Stimulated activated naive CD8-positive, alpha-beta T cell treated with anti-CD3 and anti-CD28 coated beads, Interleukin-15, amount 100 ng/mL, for 72 hours (primary cell): ENCODE results near the gene SLFNL1.
A peak's percentile ranks its signal among the peaks of the same experiment; 100 is the strongest.

Source experiments
- ATAC-seq: fragments of 150-1000 bp; cut with Tn5 transposase; 2 replicates; pipeline ENCODE4 v1.10.0; 2021; ENCODE audit warnings: mild to moderate bottlenecking, moderate library complexity
- DNase-seq, 2 donors: peaks; one replicate each; pipeline ENCODE4 v3.0.0; 2021 to 2022
- H3K27ac Mint-ChIP-seq, 2 donors: one replicate each; pipeline ENCODE4 v1.8.0; 2022; ENCODE audit warnings: mild to moderate bottlenecking in 2 of 2, mixed read lengths in 2 of 2, moderate library complexity in 2 of 2
- H3K27me3 Mint-ChIP-seq: one replicate; pipeline ENCODE4 v1.8.0; 2022; ENCODE audit warnings: mixed read lengths
- H3K4me1 Mint-ChIP-seq: one replicate; pipeline ENCODE4 v1.8.0; 2022; ENCODE audit warnings: mild to moderate bottlenecking, mixed read lengths
- H3K4me3 Mint-ChIP-seq, 2 donors: one replicate each; pipeline ENCODE4 v1.8.0; 2022; ENCODE audit warnings: mild to moderate bottlenecking in 2 of 2, mixed read lengths in 2 of 2, moderate library complexity in 1 of 2
- H3K9me3 Mint-ChIP-seq, 2 donors: one replicate each; pipeline ENCODE4 v1.8.0; 2022; ENCODE audit warnings: mixed read lengths in 2 of 2

The SLFNL1 gene

DNA sequence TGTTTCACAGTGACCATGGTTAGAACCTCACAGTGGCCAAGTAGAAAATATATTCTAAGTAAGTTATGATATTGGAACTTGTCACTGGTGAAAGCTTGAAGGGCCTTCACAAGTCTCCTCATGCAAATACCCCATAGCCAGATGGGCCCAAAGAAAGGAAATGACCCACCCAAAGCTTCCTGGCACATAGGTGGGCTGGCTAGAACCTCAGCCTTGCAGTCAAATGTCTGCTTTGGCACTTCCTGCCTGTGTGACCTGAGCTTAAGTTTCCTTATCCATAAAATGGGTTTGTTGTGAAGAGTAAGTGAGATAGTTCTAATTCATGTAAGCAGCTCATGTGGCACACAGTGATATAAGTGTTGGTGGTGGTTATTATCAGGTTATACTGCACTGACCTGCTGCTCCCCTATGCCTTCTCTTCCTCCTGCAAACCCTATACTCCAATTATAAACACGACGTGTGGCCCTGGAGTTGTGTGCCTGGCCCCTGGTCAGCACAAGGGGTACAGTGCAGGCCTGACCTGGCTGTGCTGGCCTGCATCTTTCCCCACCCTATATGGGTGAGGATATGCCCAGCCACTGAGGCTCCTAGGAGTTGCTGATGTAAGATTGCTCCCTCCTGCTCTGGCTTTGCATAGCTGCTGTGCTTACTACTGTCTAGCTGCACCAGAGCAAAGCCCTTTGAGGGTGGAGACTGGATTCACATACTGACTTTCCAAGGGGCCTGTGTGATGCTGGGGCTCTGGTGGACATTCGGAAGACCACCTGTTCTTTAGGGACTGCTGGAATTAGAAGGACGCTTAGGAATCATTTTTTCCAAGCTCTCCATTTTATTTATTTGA, 4.7 kb upstream of the SLFNL1 start:
- Mint-ChIP-seq H3K4me3 (no peak overlapping the region), H3K27ac (peak overlapping the region in 1 of 2 donors; percentile 69)

DNA sequence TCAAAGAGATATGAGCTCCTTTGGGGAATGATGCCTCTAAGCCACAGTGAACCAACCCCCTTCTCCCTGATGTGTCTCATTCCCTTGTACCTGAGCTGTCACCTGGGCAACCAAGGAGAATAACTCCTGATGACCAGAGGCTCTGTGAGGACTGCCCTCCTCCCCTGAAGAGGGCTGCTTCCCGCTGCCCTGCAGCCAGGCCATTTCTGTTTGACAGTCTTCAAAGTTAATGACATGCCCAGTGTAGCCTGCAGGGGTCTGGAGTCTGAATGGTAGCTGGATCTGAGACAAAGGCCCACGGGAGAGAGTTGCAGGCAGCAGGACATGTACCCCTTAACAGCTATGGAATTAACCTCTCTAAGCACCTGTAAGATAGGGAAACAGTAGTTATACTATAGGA, 3.4 kb upstream of the SLFNL1 start:
- no peak for DNase-seq
- H3K9me3 Mint-ChIP-seq, result no peaks in the 10 kb centered on the region
- no peak overlapping the region for H3K4me3 Mint-ChIP-seq
- no peaks in the 10 kb centered on the region for H3K27me3 Mint-ChIP-seq
- no peak overlapping the region for H3K27ac Mint-ChIP-seq
- peaks cover 29% of the 10 kb centered on the region for H3K4me1 Mint-ChIP-seq
- no peak for ATAC-seq

More for the DNA sequence above, 4.7 kb upstream of the SLFNL1 start:
- no peaks in the 10 kb centered on the region for H3K9me3 Mint-ChIP-seq
- H3K4me1 Mint-ChIP-seq, result peaks cover 19% of the 10 kb centered on the region
- DNase-seq (no peak), ATAC-seq (no peak)
- no peaks in the 10 kb centered on the region for H3K27me3 Mint-ChIP-seq

DNA sequence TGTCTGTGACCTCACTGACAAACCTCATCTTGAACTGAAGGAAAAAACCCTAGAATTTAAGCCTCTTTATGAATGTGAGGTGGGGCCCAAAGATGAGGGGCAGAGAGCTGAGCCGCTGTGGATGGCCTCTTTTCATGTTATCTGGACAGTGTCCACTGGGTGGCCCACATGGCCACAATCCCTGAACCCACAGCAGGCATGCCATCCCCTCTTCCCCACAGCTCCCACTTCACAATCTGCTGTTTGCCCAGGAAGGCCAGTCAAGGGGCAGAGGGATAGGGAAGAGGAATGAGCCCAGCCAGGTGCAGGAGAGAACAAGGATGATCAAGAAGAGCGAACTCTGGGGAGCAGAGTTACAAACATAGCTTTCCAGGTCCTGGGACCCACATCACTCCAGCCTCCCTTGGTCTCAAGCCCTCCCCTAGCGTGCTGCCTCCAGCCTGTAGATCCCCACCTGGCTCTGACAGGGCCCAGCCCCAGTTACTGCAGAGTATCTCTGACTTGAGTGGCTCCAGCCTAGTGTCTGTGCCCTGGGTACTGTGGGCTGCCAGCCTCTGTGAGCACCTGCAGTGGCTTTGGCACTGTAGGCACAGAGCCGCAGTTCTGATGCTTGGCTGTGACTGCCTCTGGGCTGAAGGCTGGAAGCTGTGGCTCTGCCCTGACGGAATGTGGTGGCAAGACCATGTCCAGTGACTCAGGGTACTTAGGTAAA, 1.9 kb upstream of the SLFNL1 start:
- DNase-seq (no peak), ATAC-seq (peak; percentile 24)
- peaks cover 34% of the 10 kb centered on the region for H3K4me1 Mint-ChIP-seq
- H3K9me3 Mint-ChIP-seq, result no peaks in the 10 kb centered on the region
- H3K4me3 Mint-ChIP-seq, result no peak overlapping the region
- peak overlapping the region in 1 of 2 donors; percentile 88 for H3K27ac Mint-ChIP-seq
- no peaks in the 10 kb centered on the region for H3K27me3 Mint-ChIP-seq

DNA sequence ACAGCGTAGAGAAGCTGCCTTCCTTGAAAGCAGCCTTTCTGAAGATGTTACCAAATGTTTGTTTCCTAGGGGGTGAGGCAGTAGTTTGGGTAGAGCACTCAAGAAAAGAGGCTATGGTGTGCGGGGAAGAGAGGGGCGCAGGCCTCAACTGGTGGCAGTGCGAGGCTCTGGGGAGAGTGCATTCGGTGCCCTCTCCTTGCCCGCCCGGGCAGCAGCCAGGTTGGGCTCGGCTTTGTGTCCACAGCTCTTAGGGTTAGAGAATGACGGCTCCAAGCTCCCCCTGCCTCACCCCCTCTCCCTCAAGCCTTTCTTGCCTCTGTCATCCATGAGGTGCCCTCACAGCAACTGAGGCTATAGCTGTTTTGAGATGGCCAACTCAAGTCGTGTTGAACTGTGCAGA, 899 bp upstream of the SLFNL1 start:
- Mint-ChIP-seq H3K27me3 (no peaks in the 10 kb centered on the region), H3K4me3 (no peak overlapping the region), H3K4me1 (peaks cover 34% of the 10 kb centered on the region), H3K27ac (no peak overlapping the region), H3K9me3 (no peaks in the 10 kb centered on the region)
- ATAC-seq, result no peak
- no peak for DNase-seq

DNA sequence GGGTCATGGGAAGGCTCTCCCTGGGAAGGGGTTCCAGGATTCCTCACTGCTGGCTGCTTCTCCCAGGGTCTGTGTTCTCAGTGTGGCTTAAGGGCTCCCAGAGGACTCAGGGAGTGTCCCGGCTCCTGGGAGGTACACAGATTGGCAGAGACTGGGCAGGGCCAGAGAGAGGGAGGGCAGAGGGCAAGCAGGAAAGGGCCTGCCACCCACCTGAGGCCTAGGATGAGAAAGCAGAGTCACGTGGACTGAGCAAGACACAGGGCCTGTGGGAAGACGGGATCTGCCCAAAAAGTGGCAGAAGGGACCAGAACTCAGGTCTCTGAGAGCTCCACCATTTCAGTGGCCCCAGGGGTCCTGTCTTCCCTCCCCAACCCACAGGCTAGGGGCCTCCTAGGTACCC, 871 bp downstream of the SLFNL1 start:
- Mint-ChIP-seq H3K4me3 (no peak overlapping the region), H3K4me1 (peaks cover 34% of the 10 kb centered on the region), H3K27ac (peak overlapping the region; percentile 59 to 72), H3K27me3 (no peaks in the 10 kb centered on the region), H3K9me3 (no peaks in the 10 kb centered on the region)
- DNase-seq (no peak), ATAC-seq (peak; percentile 10)

DNA sequence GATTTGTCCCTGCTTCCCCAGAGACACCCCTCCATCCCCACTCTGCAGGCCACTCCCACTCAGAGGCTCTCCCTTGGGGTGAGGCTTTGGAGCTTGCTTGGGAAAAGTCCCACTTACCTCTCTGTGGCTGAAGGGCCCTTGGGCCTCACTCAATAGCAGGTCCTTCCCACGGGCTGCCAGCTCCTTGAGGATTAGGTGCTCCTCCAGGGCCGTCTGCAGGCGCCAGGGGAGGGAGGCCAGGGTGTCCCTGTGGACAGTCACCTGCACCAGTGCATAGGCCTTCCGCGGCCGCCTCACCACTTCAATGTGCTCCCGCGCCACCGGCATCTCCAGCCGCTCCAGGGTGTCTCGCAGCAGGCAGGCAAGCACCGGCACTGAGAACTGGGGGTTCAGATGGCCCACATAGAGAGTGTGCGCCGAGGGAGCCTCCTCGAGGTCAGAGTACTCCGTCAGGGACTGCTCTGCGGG, 1.4 kb downstream of the SLFNL1 start:
- DNase-seq (no peak), ATAC-seq (no peak)
- no peaks in the 10 kb centered on the region for H3K27me3 Mint-ChIP-seq
- no peaks in the 10 kb centered on the region for H3K9me3 Mint-ChIP-seq
- H3K4me3 Mint-ChIP-seq, result no peak overlapping the region
- peak overlapping the region in 1 of 2 donors; percentile 19 for H3K27ac Mint-ChIP-seq
- peaks cover 35% of the 10 kb centered on the region for H3K4me1 Mint-ChIP-seq

DNA sequence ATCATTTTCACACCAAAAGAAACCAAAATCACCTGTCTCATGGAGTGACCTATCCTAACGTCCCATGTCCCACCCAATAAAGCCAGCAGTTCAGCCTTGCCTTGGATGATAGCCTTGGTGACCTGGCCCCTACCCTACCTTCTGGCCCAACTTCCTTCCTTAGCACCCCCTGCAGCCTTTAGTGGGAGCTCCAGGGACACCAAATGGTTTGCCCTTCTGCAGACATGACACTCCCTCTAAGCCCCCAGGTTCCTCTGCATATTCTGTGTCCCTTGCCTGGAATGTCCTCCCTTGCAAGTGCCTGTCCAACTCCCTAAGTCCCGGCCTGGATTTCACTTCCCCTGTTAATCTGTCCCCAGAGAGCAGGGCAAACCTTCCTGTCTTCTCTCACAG, 2.2 kb downstream of the SLFNL1 start:
- DNase-seq (no peak), ATAC-seq (no peak)
- H3K9me3 Mint-ChIP-seq, result no peaks in the 10 kb centered on the region
- peak overlapping the region in 1 of 2 donors; percentile 2 for H3K27ac Mint-ChIP-seq
- no peaks in the 10 kb centered on the region for H3K27me3 Mint-ChIP-seq
- no peak overlapping the region for H3K4me3 Mint-ChIP-seq
- H3K4me1 Mint-ChIP-seq, result peaks cover 42% of the 10 kb centered on the region

DNA sequence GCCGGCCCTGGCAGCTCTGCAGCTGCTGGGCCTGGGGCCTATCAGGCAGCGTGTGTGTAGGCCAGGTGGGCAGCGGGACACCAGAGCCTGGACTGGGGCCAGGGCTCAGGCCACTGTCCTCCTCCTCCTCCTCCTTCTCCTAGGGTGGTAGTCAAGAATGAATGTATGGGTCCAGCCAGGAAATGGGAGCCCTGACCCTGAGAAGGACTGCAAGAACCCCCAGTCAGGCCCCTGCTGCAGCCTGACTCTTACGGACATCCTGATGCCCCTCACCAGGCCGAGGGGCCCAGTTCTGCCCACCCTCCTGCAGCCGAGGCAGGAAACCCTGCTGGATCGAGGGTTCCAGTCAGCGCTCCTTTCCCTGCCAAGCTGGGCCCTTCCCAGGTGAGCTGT, 3.5 kb downstream of the SLFNL1 start:
- Mint-ChIP-seq H3K27me3 (no peaks in the 10 kb centered on the region), H3K9me3 (no peaks in the 10 kb centered on the region), H3K27ac (peak overlapping the region in 1 of 2 donors; percentile 78), H3K4me3 (no peak overlapping the region), H3K4me1 (peaks cover 42% of the 10 kb centered on the region)
- ATAC-seq (no peak), DNase-seq (no peak)

DNA sequence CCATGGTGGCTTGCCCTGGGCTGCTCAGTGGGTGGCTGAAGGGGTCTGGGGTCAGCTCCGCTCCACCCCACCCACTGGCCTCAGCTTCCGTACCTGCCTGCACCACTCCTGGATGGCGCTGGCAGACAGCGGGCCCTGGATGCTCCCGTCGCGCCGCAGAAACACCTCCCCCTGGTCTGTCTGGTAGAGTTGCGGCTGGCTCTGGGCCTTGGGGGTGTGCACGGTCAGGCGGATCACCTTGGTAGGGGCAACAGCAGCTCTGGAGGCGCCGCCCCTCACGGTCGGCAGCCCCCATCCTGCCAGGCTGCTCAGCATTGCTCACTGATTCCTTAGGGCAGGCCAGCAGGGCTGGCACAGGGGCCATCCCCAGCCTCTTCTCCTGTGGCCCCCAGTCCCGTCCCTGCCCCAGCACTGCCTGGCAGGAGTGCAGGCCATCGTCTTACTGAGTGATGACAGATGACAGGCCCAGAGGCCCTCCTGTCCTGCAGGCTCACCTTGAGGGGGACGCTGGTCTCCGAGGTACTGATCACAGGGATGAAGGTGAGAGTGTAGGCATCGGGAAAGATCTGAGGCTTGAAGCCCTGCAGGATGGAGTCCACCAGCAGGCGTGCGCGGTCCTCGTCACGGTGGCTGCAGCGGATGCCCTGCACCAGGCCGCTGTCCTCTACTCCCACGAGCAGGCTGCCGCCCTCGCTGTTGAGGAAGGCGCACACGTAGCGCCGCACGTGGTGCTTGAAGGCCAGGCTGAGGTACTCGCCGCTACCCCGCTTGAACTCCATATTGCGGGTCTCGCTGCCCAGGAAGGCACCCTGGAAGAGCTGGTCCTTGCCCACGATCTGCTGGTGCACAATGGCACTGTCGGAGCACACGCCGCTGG, 4.1 kb downstream of the SLFNL1 start:
- Mint-ChIP-seq H3K9me3 (no peaks in the 10 kb centered on the region), H3K27me3 (no peaks in the 10 kb centered on the region), H3K4me1 (peaks cover 47% of the 10 kb centered on the region), H3K27ac (peak overlapping the region in 1 of 2 donors; percentile 78), H3K4me3 (no peak overlapping the region)
- ATAC-seq (no peak), DNase-seq (no peak)

DNA sequence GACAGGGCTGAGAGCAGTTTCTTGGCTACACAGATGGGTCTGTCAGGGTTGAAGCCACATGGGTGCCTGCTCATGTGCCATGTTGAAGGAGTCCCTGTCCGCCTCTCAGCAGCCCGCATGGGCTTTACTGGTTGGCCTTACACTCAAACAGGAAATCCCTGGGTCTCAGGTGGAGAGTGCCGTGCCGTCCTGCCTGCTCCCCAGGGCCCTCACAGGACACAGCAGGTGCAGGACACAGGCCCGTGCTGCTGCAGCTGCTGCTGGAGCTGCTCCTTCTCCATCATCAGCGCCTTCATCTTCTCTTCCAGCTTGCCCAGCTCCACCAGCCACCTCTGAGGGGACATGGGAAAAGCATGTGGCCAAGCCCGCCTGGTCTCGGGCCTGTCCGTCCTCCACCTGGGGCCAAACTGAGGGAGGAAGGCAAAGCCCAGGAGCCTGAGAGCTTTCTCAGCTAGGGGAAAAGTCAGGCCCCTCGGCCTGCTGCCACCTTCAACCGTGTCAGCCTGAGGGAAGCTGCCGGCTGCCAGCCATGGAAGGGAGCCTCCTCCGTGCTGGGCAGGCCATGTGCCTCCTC, 5.5 kb downstream of the SLFNL1 start:
- H3K4me1 Mint-ChIP-seq, result peaks cover 37% of the 10 kb centered on the region
- no peaks in the 10 kb centered on the region for H3K9me3 Mint-ChIP-seq
- H3K27me3 Mint-ChIP-seq, result no peaks in the 10 kb centered on the region
- H3K4me3 Mint-ChIP-seq, result no peak overlapping the region
- peak overlapping the region in 1 of 2 donors; percentile 79 for H3K27ac Mint-ChIP-seq
- ATAC-seq (no peak), DNase-seq (no peak)

DNA sequence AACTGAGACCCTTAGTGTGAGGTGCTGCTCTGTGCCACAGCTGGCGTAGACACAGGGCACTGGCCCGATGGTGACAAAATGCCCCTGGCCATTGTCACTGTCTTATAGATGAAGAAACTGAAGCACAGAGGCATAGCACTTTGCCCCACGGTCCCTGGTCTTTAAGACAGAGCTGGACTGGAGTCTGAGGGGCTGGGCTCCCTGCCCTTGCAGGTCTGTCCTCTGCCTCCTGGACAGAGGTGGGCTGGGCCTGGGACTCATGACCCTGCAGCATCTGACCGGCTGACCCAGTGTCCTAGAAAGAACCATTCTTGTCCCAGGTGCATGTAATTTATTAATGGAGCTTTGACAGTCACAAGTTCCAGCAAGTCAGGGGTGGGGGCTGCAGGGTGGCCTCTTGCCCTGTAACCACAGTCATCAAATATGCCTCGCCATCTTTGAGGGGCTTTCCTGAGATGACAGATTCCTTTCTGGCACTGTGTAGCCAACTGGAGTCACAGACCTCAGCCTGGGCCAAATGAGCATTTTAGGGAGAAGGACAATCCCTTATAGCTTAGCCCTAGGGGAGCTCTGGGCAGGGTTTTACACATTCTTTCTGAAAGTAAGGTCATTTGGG, 6.1 kb downstream of the SLFNL1 start:
- peaks cover 32% of the 10 kb centered on the region for H3K4me1 Mint-ChIP-seq
- H3K4me3 Mint-ChIP-seq, result no peak overlapping the region
- DNase-seq (no peak), ATAC-seq (no peak)
- H3K9me3 Mint-ChIP-seq, result no peaks in the 10 kb centered on the region
- no peaks in the 10 kb centered on the region for H3K27me3 Mint-ChIP-seq
- H3K27ac Mint-ChIP-seq, result peak overlapping the region in 1 of 2 donors; percentile 89

DNA sequence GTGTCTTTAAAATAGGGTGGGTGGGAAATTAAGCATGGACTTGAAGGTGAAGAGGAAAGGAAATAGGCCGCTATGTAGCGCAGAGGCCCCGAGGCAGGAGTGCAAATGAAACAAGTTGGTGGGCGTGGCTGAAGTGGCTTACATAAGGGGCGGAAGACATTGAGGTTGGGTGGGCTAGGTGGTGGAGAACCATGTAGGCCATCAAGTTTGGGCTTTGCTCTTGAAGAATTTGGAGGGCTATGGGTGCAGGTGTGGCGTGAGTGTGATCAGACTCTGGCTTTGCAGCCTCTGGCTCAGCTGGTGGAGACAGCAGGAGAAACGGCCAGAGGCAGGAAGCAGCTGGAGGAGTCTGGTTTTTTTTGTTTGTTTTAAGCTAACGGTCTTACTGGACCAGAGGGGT, 6.7 kb downstream of the SLFNL1 start:
- H3K27ac Mint-ChIP-seq, result peak overlapping the region in 1 of 2 donors; percentile 89
- ATAC-seq (no peak), DNase-seq (no peak)
- H3K4me3 Mint-ChIP-seq, result no peak overlapping the region
- H3K27me3 Mint-ChIP-seq, result no peaks in the 10 kb centered on the region
- H3K9me3 Mint-ChIP-seq, result no peaks in the 10 kb centered on the region
- H3K4me1 Mint-ChIP-seq, result peaks cover 29% of the 10 kb centered on the region

DNA sequence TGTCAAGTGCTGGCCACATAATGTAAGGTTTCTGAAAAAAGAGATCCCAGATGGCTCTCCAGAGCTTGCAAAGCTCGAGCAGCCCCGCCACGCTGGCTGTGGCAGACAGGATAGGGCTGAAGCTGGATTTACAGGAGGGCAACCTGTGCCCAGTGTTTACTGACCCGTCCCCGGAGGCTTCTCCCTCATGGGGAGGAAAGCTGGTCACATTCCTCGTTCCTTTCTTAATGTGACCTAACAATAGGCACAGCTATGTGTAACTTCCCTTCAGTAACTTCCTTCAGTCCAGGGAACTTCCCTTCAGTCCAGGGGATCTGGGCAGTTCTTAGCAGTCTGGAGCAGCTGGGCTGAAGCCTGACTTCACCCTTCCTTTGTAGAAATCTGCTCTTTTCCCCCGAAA, 7.7 kb downstream of the SLFNL1 start:
- no peak for ATAC-seq
- H3K27me3 Mint-ChIP-seq, result no peaks in the 10 kb centered on the region
- peaks cover 24% of the 10 kb centered on the region for H3K4me1 Mint-ChIP-seq
- no peaks in the 10 kb centered on the region for H3K9me3 Mint-ChIP-seq
- H3K27ac Mint-ChIP-seq, result peak overlapping the region; percentile 6 to 46
- no peak overlapping the region for H3K4me3 Mint-ChIP-seq
- no peak for DNase-seq

DNA sequence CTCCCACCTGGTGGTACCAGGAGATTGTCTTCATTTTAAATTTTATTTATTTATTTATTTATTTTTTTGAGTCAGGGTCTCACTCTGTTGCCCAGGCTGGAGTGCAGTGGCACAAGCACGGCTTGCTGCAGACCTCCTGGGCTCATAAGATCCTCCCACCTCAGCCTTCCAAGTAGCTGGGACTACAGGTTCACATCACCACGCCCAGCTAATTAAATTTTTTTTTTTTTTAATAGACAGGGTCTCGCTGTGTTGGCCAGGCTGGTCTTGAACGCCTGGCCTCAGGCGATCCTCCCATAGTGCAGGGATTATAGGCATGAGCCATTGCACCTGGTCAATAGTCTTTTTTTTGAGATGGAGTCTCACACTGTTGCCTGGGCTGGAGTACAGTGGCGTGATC, 8.5 kb downstream of the SLFNL1 start:
- Mint-ChIP-seq H3K27ac (no peak overlapping the region), H3K4me1 (peaks cover 24% of the 10 kb centered on the region), H3K27me3 (no peaks in the 10 kb centered on the region), H3K9me3 (no peaks in the 10 kb centered on the region), H3K4me3 (no peak overlapping the region)
- DNase-seq (no peak), ATAC-seq (no peak)

DNA sequence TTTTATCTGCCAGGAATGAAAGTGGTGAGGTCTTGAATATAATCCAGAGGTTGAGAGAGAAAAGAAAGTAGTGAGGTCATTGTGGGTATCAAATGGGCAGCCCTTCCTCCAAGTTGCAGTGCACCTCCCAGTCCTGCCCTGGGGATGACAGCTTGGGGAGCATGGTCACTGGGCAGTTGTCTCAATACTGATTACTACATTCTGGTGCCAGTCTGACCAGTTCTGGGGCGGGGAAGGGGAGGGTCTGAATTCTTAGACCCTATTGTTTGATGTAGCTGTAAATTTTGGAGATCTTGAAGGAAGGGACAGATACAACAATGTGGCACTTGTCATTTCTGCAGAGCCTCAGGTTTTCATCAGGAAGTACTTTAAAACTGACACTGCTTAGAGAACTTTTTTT, 11.2 kb downstream of the SLFNL1 start:
- ATAC-seq (no peak), DNase-seq (no peak)
- H3K27me3 Mint-ChIP-seq, result no peaks in the 10 kb centered on the region
- H3K9me3 Mint-ChIP-seq, result no peaks in the 10 kb centered on the region
- no peak overlapping the region for H3K4me3 Mint-ChIP-seq
- H3K4me1 Mint-ChIP-seq, result peaks cover 24% of the 10 kb centered on the region
- peak overlapping the region in 1 of 2 donors; percentile 41 for H3K27ac Mint-ChIP-seq
